Measurements from ENCODE around the gene ASIC2.
A peak's percentile ranks its signal among the peaks of the same experiment; 100 is the strongest.

The ASIC2 gene

DNA sequence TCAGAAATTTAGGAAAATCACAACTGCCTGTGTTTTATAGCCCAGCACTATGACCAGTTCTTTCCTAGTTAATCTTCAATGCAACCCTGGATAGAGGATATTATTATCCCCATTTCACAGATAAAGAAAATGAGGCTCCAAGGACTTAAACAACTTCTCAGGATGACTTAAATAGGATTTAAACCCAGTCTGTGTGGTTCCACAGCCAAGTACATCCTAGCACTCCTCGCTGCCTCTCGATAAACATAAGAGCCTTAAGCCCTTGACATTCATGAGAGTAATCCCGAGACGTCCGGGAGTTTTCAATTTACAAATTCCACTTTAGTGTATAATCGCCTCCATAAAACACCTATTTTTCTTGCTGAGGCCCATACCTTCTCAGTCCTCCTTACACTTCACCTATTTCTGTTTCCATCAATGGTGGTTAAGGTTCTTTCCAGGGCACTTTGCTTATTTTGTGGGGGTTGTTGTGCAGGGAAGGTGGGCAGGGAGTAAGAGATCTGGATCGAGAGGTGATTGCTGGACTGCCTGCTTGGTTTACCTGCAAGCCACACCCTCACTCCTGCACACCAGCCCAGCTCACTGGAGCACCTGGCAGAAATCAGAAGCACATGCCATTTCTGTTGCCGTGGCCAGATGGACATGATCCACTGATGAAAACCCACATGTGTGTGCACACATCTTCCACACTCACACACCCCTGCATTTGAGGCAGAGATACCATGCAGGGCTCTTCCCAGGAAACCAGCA, 50.5 kb downstream of the ASIC2 start:
- no peak for DNase-seq

DNA sequence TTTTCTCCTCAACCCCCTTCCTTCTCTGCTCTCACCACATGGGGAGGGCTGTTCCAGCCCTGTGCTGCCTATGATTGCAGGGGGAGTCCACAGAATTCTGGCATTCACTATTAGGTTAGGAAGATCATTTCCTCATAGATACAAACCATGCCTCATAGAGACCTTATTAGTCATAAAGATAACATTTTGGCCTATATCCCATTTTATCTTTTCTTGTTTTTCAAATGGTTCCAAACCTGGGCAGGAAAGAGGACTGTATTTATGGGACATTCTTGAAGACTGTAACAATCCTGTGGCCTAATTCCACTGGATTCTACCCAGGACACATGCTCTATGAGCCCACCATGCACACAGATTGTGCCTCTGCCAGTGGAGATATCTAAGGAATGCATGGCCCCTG, 51.7 kb downstream of the ASIC2 start:
- DNase-seq: no peak

DNA sequence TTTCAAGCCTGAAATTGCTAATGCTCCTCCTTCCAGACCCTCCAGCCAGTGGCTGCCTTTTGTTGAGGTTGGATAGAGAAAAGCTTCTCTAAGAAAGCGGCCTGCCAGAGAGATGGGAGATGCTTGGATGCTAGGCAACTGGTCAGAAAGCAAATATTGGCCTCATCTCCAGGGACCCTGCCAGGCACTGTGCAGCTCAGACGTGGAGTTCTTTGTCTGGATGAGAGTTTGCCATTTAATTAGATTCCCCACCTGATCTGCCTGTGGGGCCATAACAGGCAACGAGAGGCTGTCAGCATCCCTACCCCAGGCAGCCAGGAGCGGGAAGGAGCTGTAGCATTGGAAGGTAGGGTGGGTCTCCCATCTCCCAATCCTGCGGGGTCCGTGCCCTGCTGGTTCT, 52.7 kb downstream of the ASIC2 start:
- DNase-seq: no peak

DNA sequence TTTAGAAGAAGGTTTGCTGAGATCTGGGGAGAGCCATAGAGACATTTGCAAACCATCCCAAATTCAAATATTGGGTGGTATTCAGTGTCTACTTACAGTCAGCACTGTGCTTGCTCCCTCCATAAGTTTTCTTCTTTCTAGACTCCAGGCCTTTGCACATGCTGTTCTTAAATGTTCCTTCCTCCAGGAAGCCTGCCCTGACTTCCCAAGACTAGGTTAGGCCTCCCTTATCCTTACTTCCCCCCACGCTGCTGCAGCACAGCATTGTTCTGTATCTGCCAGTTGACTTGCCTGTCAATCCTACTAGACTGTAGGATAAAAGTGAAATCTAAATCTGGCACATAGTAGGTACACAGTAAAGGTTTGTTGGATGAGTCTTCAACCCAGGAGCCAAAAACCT, 53.4 kb downstream of the ASIC2 start:
- no peak for DNase-seq

DNA sequence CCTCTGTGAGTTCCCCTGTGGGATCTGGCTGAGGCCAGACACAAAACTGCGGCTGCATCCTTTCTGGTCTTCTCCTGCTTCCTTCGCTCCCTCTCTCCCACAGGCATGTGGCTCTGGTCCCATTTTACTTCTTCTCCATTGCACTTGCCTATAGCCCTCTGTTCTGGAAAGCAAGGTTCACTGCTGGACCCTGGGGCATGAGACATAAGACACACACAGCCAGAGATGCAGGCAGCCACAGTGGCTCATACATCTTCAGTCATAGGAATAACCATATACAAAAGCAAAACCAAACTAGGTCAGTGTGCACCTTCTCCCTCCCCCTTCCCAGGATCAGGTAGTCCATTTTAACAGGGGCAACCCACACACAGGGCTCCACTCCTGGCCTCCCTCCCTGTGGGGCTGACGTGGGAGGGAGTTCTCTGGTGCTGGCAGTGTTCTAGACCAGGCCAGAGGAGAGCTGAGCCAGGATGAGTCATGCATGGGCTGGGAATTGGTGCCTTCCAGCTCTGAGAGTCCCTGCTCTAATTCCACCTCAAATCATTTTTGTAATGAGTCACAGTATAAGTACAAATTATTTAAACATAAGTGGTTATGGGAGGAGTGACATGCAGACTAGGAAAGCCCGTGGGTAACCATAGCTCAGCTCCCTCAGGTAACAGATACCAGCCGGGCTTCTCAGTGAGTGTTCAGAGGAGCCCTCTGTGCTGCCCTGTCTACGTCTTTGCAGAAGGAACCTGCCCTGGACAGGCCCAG, 58.0 kb downstream of the ASIC2 start:
- no peak for DNase-seq

DNA sequence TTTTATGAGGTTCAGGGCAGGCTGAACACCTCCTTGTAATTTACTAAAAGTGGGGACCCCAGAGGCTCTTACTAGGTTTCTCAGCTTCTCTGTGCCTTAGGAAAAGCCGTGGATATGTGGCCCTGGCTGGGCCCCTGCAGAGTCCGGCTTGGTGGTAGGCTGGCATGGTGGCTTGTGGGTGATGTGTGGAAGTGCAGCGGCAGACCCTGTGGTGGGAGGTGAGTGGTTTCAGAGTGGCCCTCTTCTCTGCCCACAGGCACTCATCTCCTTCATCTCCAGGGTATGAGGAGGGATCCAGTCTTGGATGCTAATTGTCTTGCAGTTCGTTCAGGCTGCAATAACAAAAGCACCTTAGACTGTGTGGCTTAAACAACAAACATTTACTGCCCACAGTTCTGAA, 58.9 kb downstream of the ASIC2 start:
- DNase-seq: no peak

DNA sequence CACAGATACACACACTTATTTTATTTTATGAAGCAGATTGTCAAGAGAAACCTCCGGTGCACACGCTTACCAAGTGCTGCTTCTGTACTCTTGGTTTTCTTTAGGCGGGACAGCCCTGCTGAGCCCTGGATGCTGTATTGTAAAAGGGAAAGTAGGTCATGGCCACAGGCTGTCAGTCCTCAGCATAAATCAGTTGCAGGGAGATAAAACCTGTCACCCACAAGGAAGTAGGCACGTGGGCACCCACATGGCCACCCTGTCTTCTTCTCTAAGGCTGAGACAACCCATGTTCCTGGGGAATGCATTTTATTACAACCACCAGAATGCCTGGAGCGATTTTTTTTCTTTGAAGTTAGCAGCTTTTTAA, 59.3 kb downstream of the ASIC2 start:
- no peak for DNase-seq

DNA sequence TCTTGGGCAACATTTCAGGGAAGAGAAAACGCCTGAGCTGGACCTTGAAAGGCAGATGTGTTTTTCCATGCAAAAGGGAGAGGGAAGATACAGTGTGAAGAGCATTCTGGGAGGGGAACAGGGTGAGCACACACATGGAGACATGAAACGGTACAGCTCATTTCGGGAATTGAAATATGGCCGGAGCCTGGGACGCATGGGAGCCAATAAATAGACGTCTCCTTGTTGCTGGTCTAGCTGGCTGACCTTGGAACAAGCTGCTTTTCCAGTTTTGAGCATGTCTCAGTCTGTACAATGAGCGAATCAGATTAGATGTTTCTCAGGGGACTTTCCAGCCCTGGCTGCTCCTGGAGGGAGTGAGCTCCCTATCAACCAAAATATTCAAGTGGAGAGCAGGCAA, 63.6 kb downstream of the ASIC2 start:
- DNase-seq: no peak

DNA sequence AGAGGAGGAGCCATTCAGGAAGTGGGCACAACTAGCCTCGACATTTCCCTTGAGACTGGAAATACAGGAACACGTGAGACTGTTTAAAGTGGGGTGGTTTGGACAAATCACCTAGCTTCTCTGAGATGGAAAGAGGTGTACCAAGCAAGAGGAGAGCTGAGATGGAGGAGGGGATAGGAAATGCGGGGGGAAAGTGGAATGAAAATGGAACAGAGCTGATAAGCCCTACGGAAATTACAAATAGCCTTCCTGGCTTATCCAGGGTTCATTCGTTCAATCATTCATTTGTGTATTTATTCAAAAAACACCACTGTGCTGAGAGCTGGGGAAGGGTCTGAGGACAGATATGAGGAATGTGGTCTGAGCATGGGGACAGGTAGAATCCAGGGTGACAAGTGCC, 64.1 kb downstream of the ASIC2 start:
- DNase-seq: no peak

DNA sequence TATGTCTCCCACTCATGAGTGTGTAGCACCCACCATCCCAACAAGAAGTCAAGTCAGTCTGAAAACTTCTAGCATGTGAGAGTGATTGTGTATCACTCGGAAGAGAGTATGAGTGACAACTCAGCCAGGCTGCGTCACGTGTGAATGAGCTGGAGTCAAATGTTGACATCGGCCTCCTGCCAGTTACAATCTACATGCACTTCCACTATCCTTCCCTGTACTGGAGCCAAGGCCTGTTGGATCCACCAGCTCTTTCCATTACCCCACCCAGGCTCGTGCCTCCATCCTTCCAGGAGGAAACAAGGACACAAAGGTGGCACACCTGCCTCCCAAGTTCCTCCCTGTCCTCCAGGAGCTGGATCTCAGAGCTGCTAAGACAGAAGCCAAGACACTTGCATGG, 64.5 kb downstream of the ASIC2 start:
- no peak for DNase-seq

DNA sequence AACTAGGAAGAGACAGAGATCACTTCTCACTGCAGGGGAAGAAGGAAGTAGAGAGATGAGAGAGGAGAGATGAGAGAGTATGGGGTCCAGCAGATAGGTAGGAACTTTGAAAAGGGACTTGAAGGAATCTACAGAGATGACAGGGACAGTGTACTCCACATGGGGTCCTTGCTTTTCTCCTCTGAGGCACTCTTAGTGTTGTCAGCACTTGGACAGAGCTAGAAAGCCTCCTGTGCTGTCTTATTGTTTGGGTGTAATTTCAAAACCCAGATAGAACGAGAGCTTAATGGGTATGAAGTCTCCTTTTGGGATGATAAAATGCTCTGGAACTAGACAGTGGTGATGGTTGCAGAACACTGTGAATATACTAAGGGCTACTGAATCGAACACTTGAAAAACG, 65.2 kb downstream of the ASIC2 start:
- DNase-seq: no peak

DNA sequence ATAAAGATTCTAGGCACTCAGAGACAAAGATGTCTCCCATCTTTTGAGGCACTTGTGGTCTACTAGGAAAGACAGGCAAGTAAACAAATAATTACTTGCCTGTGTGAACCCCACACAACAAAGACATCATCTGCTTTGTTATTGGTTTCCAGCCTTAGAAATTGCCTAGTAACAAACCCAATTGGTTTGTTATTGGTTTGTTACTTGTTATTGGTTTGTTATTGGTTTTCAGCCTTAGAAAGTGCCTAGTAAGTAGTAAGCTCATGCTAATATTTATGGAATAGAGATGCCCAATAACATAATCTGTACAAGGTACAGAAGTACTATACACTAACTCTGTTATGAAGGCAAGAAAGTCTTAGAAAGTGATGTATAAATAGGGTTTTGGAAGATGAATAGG, 67.1 kb downstream of the ASIC2 start:
- no peak for DNase-seq

DNA sequence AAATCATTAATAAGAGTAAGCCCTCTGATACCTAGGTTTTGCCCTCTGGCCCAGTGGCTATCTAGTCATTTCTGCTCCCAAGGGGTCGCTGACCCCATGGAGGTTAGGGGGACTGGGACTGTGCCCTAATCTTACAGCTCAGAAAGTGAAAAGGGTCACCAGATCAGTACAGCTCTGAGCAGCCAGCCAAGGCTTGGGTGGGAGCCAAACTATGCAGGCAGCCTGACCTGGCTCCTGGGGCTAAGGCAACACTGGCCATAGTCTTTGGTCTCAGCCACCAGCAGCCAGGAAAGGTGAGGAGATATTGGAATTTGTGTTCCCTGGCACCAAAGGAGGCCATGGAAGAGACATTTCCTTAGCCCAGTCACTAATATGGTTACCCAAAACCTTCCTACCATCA, 67.6 kb downstream of the ASIC2 start:
- no peak for DNase-seq

DNA sequence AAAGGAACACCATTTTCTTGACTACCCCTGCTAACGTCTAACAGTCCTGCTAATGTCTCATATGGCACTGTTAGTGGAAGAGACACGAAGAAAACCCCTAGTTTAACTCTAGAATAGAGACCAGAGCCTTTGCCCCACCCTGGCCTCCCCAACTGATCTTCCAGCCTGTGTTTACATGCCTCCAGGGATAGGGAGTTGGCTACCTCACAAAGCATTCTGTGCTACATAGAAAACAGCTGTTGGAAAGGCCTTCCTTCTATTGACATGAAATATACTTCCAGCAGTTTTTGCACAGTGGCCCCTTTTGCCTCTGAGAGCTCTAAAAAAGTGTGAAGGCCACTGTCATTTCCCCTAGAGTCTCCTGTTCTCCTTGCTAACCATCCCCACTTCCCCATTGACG, 73.1 kb downstream of the ASIC2 start:
- no peak for DNase-seq

DNA sequence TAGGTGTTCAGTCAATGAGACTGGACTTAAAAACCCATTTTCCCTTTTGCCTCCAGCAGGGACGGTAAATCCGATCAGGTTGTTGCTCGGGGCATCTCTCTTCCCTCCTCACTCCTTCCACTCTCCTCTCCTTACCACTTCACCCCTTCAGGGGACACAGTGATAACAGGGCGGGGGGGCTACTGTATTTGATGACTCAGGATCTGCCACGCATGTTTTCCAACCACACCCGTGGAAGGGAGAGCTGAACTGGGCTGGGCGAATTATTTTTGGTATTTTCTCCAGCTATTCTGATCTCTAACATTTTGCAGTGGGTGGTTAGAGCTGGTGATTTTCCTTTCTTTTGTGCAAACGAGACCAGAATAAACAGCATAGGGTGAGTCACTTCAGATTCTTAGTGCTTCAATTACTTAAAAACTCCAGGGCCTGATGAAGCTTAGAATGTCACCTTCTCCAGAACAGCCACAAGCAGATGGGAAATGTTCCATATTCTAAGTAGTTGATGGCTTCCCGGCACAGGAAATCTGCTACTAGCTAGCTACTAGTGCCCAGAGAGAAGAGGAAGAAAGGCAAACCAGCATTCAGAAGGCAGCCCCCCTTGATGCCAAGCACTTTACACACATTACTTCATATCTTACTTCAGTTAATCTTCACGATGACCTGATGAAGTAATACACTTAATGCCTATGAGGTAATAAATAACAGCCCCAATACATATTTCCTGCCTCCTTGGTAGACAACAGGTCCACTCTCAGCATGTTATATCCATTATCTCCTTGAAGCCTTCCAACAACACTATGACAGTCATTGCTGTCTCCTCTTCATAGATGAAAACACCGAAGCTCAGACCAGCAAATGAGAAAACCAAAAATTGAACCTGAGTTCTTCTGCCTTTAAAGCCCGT, 74.1 kb downstream of the ASIC2 start:
- no peak for DNase-seq

DNA sequence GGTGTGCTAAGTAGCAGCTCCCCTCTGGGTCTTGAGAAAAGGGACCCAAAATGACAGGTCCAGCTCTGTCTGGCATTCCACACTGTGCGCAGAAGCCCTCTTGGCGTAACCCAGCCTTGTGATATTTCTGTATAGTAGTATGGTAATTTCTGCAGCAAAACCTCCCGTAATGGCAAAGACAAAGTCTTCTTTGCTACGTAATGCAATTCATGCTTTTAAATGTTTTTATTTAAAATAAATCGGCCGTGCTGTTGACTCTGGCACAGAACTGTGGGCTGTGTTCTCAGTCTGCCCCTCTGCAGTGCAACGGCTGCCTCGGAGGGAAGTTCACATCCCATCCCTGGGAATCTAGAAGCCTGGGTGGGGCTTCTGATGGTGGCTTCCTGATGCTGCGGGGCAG, 75.2 kb downstream of the ASIC2 start:
- no peak for DNase-seq

DNA sequence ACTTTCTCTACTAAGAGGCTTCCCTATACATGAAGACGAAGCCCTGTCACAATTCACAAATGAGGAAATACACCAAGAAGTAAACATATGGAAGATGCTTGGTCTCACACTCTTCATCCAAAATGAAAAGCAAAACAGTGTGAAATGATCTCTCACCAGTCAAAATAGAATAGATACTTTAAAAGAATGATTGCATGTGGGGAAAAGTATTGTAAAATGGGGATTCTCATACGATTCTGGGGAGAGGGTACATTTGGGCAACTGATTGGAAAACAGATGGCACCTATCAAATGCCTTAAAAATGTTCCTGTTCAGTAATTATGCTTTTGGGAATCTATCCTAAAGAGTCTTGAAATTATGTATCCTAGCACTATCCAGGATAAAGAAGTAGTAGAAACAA, 78.1 kb downstream of the ASIC2 start:
- DNase-seq: no peak

DNA sequence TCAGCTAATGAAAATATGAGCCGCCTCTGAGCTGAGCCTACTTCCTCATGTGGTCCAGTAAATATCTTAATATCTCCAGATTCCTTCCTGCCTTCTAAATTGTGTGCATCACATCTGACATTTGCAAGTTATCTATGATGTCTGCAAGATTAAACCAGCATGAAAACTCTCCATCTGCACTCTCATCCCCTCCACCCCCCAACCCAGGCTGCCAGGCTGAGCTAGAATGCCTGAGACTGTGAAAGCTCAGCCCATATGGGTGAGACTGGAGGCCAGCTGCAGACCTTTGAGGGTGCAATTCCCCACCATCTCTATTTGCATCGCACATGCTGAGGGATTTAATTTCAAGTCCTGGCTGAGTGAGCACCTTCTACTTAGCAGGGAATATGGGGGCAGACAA, 82.8 kb downstream of the ASIC2 start:
- DNase-seq: peak; percentile 43 to 84

DNA sequence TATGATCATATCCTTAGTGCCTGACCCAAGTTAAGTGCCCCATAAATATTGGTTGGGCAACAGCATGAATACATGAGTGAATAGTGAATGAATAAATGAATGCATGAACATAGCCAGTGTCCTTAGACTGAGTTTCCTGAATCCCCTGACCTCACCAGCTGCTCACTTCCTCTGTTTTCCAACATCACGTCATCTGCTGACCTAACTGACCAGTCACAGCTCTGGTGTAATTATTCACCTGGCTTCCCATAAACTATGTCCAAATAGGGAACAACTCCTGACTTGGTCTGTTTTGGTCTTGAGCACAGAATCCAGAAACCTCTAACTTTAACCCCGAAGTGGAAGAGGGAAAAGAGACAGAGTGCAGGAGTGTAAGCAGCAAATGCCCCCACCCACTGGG, 83.4 kb downstream of the ASIC2 start:
- no peak for DNase-seq

DNA sequence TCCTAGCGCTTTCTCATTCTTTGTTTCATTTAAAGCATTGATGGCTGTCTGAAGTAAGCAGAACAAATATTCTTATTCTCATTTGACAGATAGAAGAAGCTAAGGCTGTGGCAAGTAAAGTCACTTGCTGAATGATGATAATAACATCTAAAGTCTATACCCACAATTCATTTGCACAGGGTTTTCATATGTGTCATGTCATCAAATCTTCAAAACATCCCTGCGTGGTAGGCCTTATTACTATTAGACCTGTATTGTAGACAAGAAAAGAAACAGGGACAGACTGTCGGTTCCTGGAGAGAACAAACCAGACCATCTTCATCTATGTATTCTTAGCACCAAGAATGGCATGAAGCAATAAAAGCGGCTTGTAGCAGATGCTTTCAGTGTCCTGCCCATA, 85.9 kb downstream of the ASIC2 start:
- no peak for DNase-seq

DNA sequence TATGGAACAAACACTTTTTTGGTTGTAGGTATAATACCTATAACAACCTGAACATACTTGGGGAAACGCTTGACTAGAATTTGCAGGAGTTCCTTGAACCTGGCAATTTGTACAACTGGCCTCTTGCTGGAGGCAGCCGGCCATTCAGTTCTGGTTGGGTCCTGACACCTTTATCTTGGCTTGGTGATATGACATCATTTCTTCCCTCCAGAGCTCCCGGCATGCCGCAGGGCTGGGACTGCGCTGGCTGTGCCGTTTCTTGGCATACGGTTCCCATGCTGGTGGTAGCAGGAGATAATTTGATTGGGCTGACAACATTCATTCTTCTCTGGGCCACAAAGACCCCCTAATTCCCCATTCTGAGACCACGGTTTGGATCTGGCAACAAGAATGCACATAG, 87.5 kb downstream of the ASIC2 start:
- no peak for DNase-seq

DNA sequence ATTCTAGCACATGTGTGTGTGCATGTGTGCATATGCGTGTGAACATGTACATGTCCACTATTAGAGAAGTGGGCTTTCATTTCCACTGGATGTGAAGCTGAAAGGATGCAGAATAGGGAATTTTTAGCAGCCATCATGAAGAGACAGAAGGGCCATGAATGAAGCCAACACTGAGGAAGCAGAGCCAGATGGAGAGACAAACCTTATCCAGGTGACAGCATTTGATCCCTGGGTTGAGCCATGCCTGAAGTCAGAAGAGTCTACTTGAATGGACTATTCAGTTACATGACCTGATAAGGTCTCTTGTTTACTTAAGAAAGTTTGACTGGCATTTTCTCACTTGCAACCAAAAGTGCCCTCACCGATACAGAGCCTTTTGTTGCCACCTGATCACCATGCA, 88.4 kb downstream of the ASIC2 start:
- DNase-seq: peak in 1 of 2 experiments; percentile 10

DNA sequence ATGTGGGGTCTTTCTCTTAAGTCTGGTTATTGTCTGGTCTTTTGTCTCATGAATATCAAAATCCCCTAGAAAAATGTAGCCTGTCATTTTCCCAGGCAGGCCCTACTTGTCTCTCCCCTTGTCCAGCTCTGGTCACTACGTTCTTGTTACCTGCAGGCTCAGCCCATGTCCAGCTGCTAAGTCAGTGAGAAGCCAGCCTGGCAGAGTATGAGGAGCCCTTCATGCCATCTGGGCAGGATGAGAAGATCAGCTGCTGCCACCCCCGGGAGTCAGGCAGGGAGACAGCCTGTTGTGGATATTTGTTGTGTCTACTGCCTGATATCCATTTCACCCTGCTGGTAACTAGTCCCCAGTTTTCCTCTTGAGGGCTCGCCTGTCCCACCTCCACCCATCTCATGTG, 88.9 kb downstream of the ASIC2 start:
- DNase-seq: peak in 1 of 2 experiments; percentile 45
